Mammary epithelial cell (primary cell): ENCODE results near the gene APOC3.

Experiments used
- CTCF ChIP-seq, 2 donors: IDR thresholded peaks in 1 of 2; conservative IDR thresholded peaks in 1 of 2; 2 replicates each; pipeline ENCODE4 v1.5.1; 2011 to 2012; ENCODE audit warnings: inconsistent platforms in 2 of 2, low read length in 2 of 2, mild to moderate bottlenecking in 2 of 2, control low read depth in 1 of 2, low read depth in 1 of 2; ENCODE audit not compliant: insufficient read depth in 1 of 2; ENCODE audit errors: extremely low read depth in 1 of 2
- EZH2 ChIP-seq: IDR thresholded peaks from 2 replicates; pipeline ENCODE4 v1.6.1; 2012; ENCODE audit warnings: low read length, inconsistent platforms, borderline replicate concordance

- TF ChIP-seq CTCF (conservative IDR thresholded peaks at IDR 0.05 in 1 of 2, IDR thresholded peaks at IDR 0.05 in 1 of 2; ENCODE audit: extremely low read depth in 1 of 2, insufficient read depth in 1 of 2, low read depth in 1 of 2, low read length in 2 of 2) (no peak), EZH2 (no peak)
Measured at GRCh38 chr11:116832350-116833290, 2.9 kb downstream of the APOC3 start.
